ENCODE measurements around the gene FBXO36. TPM values are rescaled to one million over a fixed set of nuclear protein-coding genes. Genes with fewer than 3 reads are reported as not detected.

Gene FBXO36
- total and polyA plus RNA-seq, 2 of the 13 experiments (the other 11 are each of a cell fraction or from before 2014, with no cell fraction given): 2.8 TPM

DNA sequence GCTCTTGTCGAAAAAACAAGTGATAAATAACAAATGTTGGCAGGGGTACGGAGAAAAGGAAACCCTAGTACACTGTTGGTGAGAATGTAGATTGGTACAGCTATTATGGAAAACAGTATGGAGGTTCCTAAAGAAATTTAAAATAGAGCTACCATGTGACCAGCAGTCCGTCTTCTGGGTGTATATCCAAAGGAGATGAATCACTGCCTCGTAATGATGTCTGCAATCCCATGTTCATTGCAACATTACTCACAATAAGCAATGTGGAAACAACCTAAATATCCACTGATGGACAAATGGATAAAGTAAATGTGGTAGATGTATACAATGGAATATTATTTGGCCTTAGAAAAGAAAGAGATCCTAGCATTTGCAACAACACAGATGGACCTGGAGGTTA, 95.8 kb downstream of the FBXO36 start:
- H3K36me3 ChIP-seq (replicated peaks in 1 of 2; ENCODE audit: control insufficient read depth in 1 of 2, insufficient read depth in 2 of 2, low read length in 2 of 2): no peaks in the 10 kb centered on the region
- H3K4me1 ChIP-seq (ENCODE audit: insufficient read depth, low read length): peaks cover 22% of the 10 kb centered on the region
- in situ Hi-C loops (cut with HindIII; ENCODE audit: extremely low pct_ligation_motif_present, low pct_unique_long_range_greater_than_20kb): loop anchor here (25.0 kb wide), 1 partner anchor 794 kb away; no protein-coding TSS in a partner anchor
- no peak for TF ChIP-seq IKZF4 (CRISPR knock-in tag; IDR thresholded peaks at IDR 0.05; ENCODE audit: borderline replicate concordance, low read depth, not compliant biosample characterization)
- 0 out of 2 replicates have a peak, but pooled peaks have one; percentile 19 for TF ChIP-seq CEBPB (IDR thresholded peaks at IDR 0.05; ENCODE audit: borderline replicate concordance, low read depth, low read length)
- no peak for ATAC-seq
- H3K27ac ChIP-seq (ENCODE audit: extremely low read length, insufficient read depth, low read length): no peak overlapping the region
- ChIA-PET CTCF (ENCODE audit: low intra/inter-chr PET ratio, low total read pairs) (no interaction called here), POLR2A (no interaction called here)
- H3K9me3 ChIP-seq (ENCODE audit: low read length): peaks cover 9% of the 10 kb centered on the region
- H3K9ac ChIP-seq (ENCODE audit: insufficient read depth, low read depth, low read length): no peak overlapping the region
- H3K4me3 ChIP-seq (replicated peaks in 1 of 3; ENCODE audit: insufficient read depth in 1 of 3, low read depth in 2 of 3, low read length in 3 of 3): no peak overlapping the region
- H3K27me3 ChIP-seq (ENCODE audit: control insufficient read depth in 1 of 2, insufficient read depth in 2 of 2, low read length in 2 of 2): peaks cover 3 to 20% of the 10 kb centered on the region in 2 experiments; a peak in 4 of 5 replicates
- no peak for FAIRE-seq
- intact Hi-C loops (cut with micrococcal nuclease; ENCODE audit: unreplicated experiment): no loop called here
- 74% methylated on average over 4 of the region's 4 CpGs for WGBS (ENCODE audit: low lambda C conversion rate)
- no peaks in the 10 kb centered on the region for H4K20me1 ChIP-seq (ENCODE audit: insufficient read depth, low read length)
- H2AFZ ChIP-seq (ENCODE audit: low read length): no peak overlapping the region
- BruUV-seq (replicated peaks): no TSS peak
- no peak overlapping the region for H3K4me2 ChIP-seq (ENCODE audit: low read depth, low read length)
- DNase-seq (ENCODE audit: low spot score): no peak
- H3K79me2 ChIP-seq (ENCODE audit: insufficient read depth, low read length): no peaks in the 10 kb centered on the region

DNA sequence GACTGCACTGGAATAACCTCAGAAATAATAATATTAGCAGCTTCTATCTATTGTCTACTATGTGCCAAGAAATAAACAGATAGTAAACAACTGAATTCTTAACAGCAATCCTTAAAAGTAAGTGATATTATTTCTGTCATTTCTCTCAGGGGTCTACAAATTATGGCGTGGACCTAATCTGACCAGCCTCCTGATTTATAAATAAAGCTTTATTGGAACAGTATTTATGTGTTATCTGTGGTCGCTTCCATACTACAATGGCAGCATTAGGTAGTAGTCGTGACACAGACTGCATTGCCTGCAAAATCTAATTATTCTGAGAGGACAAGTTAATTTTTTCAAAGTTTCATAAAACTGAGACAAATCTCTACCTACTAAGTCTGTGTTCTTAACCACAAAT, 97.4 kb downstream of the FBXO36 start:
- Histone ChIP-seq H3K79me2 (ENCODE audit: insufficient read depth, low read length) (no peaks in the 10 kb centered on the region), H3K36me3 (replicated peaks in 1 of 2; ENCODE audit: control insufficient read depth in 1 of 2, insufficient read depth in 2 of 2, low read length in 2 of 2) (no peaks in the 10 kb centered on the region), H3K4me2 (ENCODE audit: low read depth, low read length) (no peak overlapping the region), H3K4me3 (replicated peaks in 1 of 3; ENCODE audit: insufficient read depth in 1 of 3, low read depth in 2 of 3, low read length in 3 of 3) (no peak overlapping the region), H3K9me3 (ENCODE audit: low read length) (peaks cover 9% of the 10 kb centered on the region), H2AFZ (ENCODE audit: low read length) (no peak overlapping the region), H3K27ac (ENCODE audit: extremely low read length, insufficient read depth, low read length) (no peak overlapping the region), H3K4me1 (ENCODE audit: insufficient read depth, low read length) (peaks cover 22% of the 10 kb centered on the region), H4K20me1 (ENCODE audit: insufficient read depth, low read length) (no peaks in the 10 kb centered on the region), H3K9ac (ENCODE audit: insufficient read depth, low read depth, low read length) (no peak overlapping the region), H3K27me3 (ENCODE audit: control insufficient read depth in 1 of 2, insufficient read depth in 2 of 2, low read length in 2 of 2) (peaks cover 3 to 23% of the 10 kb centered on the region in 2 experiments; a peak in 4 of 5 replicates)
- DNase-seq (ENCODE audit: low spot score) (no peak), FAIRE-seq (no peak), ATAC-seq (no peak)
- 19% methylated on average over 3 of the region's 3 CpGs for WGBS (ENCODE audit: low lambda C conversion rate)
- CTCF ChIA-PET (ENCODE audit: low intra/inter-chr PET ratio, low total read pairs): no interaction called here
- TF ChIP-seq MEIS2 (CRISPR knock-in tag; IDR thresholded peaks at IDR 0.05): no peak
- TF ChIP-seq ZNF12 (CRISPR knock-in tag; IDR thresholded peaks at IDR 0.05): no peak
- no peak for TF ChIP-seq NONO (IDR thresholded peaks at IDR 0.05)
- no peak for TF ChIP-seq NONO (CRISPR knock-in tag; conservative IDR thresholded peaks at IDR 0.05)
- no peak for TF ChIP-seq KAT8 (CRISPR knock-in tag; IDR thresholded peaks at IDR 0.05)
- no peak for TF ChIP-seq ETV6 (CRISPR knock-in tag; conservative IDR thresholded peaks at IDR 0.05)
- intact Hi-C loops (cut with micrococcal nuclease; ENCODE audit: unreplicated experiment) (no loop called here), in situ Hi-C loops (cut with HindIII; ENCODE audit: extremely low pct_ligation_motif_present, low pct_unique_long_range_greater_than_20kb) (loop anchor here (25.0 kb wide), 1 partner anchor 793 kb away; no protein-coding TSS in a partner anchor)
- no TSS peak for BruUV-seq (replicated peaks)
- POLR2A ChIA-PET: no interaction called here

Measured in HepG2 (cell line).